IMR-90 (cell line): ENCODE results near the gene C22orf39. TPM values are rescaled to one million over a fixed set of nuclear protein-coding genes. Genes with fewer than 3 reads are reported as not detected.

ENCODE experiments used
- ATAC-seq: fragments of 200-7000 bp; cut with Tn5 transposase; 2 replicates; pipeline ENCODE4 v1.9.1; 2020; ENCODE audit warnings: low read depth, mild to moderate bottlenecking, moderate library complexity
- BruUV-seq: library from RNA; stranded (reverse); fragments of 400-500 nt; replicated peaks from 2 replicates; lab custom pipeline; 2021; lab: Mats Ljungman, UMichigan
- CTCF ChIA-PET: fragments of 300-600 bp; formaldehyde crosslinking; extraction: SDS; loops from one replicate; lab custom pipeline; 2021; ENCODE audit warnings: antibody characterized with exemption; lab: Yijun Ruan, JAX
- POLR2A ChIA-PET: fragments of 300-600 bp; sonication (Branson Sonifier 250); formaldehyde crosslinking; loops from one replicate; lab custom pipeline; 2022; ENCODE audit warnings: antibody characterized with exemption; ENCODE audit not compliant: unreplicated experiment; lab: Charles Lee
- DNase-seq: peaks from one replicate; pipeline ENCODE4 v3.0.0; 2013
- H2AFZ ChIP-seq: replicated peaks from 2 replicates; pipeline ENCODE3; 2013; ENCODE audit warnings: low read length, mild to moderate bottlenecking; ENCODE audit not compliant: poor library complexity
- H2AK5ac ChIP-seq: 2 replicates; pipeline ENCODE4 v1.6.1; 2013; ENCODE audit warnings: low read depth, low read length, inconsistent platforms
- H2AK9ac ChIP-seq: replicated peaks from 2 replicates; pipeline ENCODE3; 2013; ENCODE audit warnings: mild to moderate bottlenecking, low read depth, low read length, moderate library complexity; ENCODE audit not compliant: poor library complexity
- H2BK120ac ChIP-seq: 2 replicates; pipeline ENCODE4 v1.6.1; 2013; ENCODE audit warnings: low read depth, low read length, inconsistent platforms
- H2BK15ac ChIP-seq: 3 replicates; pipeline ENCODE4 v1.6.1; 2013; ENCODE audit warnings: low read depth, low read length, inconsistent platforms
- H2BK20ac ChIP-seq: 2 replicates; pipeline ENCODE4 v1.6.1; 2013; ENCODE audit warnings: low read depth, mild to moderate bottlenecking, inconsistent platforms, low read length, moderate library complexity
- H2BK5ac ChIP-seq: 2 replicates; pipeline ENCODE4 v1.6.1; 2013; ENCODE audit warnings: mild to moderate bottlenecking, low read depth, low read length, inconsistent platforms; ENCODE audit not compliant: poor library complexity, severe bottlenecking
- H3K14ac ChIP-seq: replicated peaks from 2 replicates; pipeline ENCODE4 v1.6.1; 2013; ENCODE audit warnings: low read depth, low read length, inconsistent platforms
- H3K18ac ChIP-seq: 2 replicates; pipeline ENCODE4 v1.6.1; 2013; ENCODE audit warnings: low read depth, low read length, control low read depth
- H3K23ac ChIP-seq: 2 replicates; pipeline ENCODE4 v1.6.1; 2013; ENCODE audit warnings: low read depth, low read length, inconsistent platforms
- H3K27ac ChIP-seq: 2 replicates; pipeline ENCODE4 v1.5.1; 2013; ENCODE audit warnings: mild to moderate bottlenecking, control low read depth, low read length; ENCODE audit not compliant: insufficient read depth
- H3K27me3 ChIP-seq: 2 replicates; pipeline ENCODE4 v1.6.1; 2013; ENCODE audit warnings: low read length; ENCODE audit not compliant: control insufficient read depth, insufficient read depth
- H3K36me3 ChIP-seq: 2 replicates; pipeline ENCODE4 v1.6.1; 2013; ENCODE audit warnings: low read length, mixed read lengths; ENCODE audit not compliant: control insufficient read depth, insufficient read depth
- H3K4ac ChIP-seq: 2 replicates; pipeline ENCODE4 v1.6.1; 2013; ENCODE audit warnings: low read depth, low read length, inconsistent platforms
- H3K4me1 ChIP-seq: 2 replicates; pipeline ENCODE4 v1.6.1; 2013; ENCODE audit warnings: low read length, mixed read lengths; ENCODE audit not compliant: control insufficient read depth, insufficient read depth
- H3K4me2 ChIP-seq: 2 replicates; pipeline ENCODE4 v1.6.1; 2013; ENCODE audit warnings: low read depth, mild to moderate bottlenecking, control low read depth, low read length, moderate library complexity
- H3K4me3 ChIP-seq: 2 replicates; pipeline ENCODE4 v1.5.1; 2013; ENCODE audit warnings: low read depth, mild to moderate bottlenecking, control low read depth, low read length, moderate library complexity; ENCODE audit not compliant: insufficient read depth
- H3K56ac ChIP-seq: 2 replicates; pipeline ENCODE4 v1.6.1; 2013; ENCODE audit warnings: low read length, inconsistent platforms; ENCODE audit not compliant: insufficient read depth; ENCODE audit errors: extremely low read depth
- H3K79me1 ChIP-seq, 2 experiments: 2 replicates each; pipeline ENCODE4 v1.6.1; 2013; ENCODE audit warnings: low read length in 2 of 2, inconsistent platforms in 1 of 2, low read depth in 1 of 2
- H3K9ac ChIP-seq: 2 replicates; pipeline ENCODE4 v1.6.1; 2013; ENCODE audit warnings: low read depth, low read length, control low read depth
- H3K9me1 ChIP-seq: 2 replicates; pipeline ENCODE4 v1.6.1; 2013; ENCODE audit warnings: low read length, inconsistent platforms; ENCODE audit not compliant: insufficient read depth
- H3K9me3 ChIP-seq: 2 replicates; pipeline ENCODE4 v1.6.1; 2013; ENCODE audit warnings: low read length; ENCODE audit not compliant: control insufficient read depth, insufficient read depth
- H4K20me1 ChIP-seq: 2 replicates; pipeline ENCODE4 v1.6.1; 2013; ENCODE audit warnings: low read length, inconsistent platforms; ENCODE audit not compliant: insufficient read depth
- H4K5ac ChIP-seq: 2 replicates; pipeline ENCODE4 v1.6.1; 2013; ENCODE audit warnings: mild to moderate bottlenecking, low read depth, low read length, control low read depth
- H4K8ac ChIP-seq, 2 experiments: 2 replicates each; pipeline ENCODE4 v1.6.1; 2013; ENCODE audit warnings: low read depth in 2 of 2, low read length in 2 of 2, control low read depth in 1 of 2, inconsistent platforms in 1 of 2
- H4K91ac ChIP-seq: 2 replicates; pipeline ENCODE4 v1.6.1; 2013; ENCODE audit warnings: low read depth, low read length, inconsistent platforms; ENCODE audit not compliant: insufficient read depth
- BHLHE40 ChIP-seq: fragments of 150-350 bp; IDR thresholded peaks from 2 replicates; pipeline ENCODE4 v1.6.1; 2016; ENCODE audit warnings: mild to moderate bottlenecking, low read depth, low read length
- CEBPB ChIP-seq: IDR thresholded peaks from 2 replicates; pipeline ENCODE4 v1.6.1; 2012; ENCODE audit warnings: low read depth, low read length, improper control_type of control experiment
- CHD1 ChIP-seq: IDR thresholded peaks from 2 replicates; pipeline ENCODE4 v1.6.1; 2012; ENCODE audit warnings: low read depth, low read length, improper control_type of control experiment
- FOS ChIP-seq: fragments of 150-350 bp; IDR thresholded peaks from 2 replicates; pipeline ENCODE4 v1.6.1; 2016; ENCODE audit warnings: low read depth, low read length
- MAFK ChIP-seq: IDR thresholded peaks from 2 replicates; pipeline ENCODE4 v1.6.1; 2012; ENCODE audit warnings: low read depth, low read length, improper control_type of control experiment
- MAZ ChIP-seq: IDR thresholded peaks from 2 replicates; pipeline ENCODE4 v1.6.1; 2012; ENCODE audit warnings: low read depth, mild to moderate bottlenecking, low read length, improper control_type of control experiment, moderate library complexity, borderline replicate concordance
- MXI1 ChIP-seq: IDR thresholded peaks from 2 replicates; pipeline ENCODE4 v1.6.1; 2012; ENCODE audit warnings: low read depth, mild to moderate bottlenecking, low read length, moderate library complexity, borderline replicate concordance
- NFE2L2 ChIP-seq: fragments of 150-350 bp; IDR thresholded peaks from 2 replicates; pipeline ENCODE4 v1.6.1; 2016; ENCODE audit warnings: low read depth, mild to moderate bottlenecking, low read length
- POLR2A ChIP-seq: IDR thresholded peaks from 2 replicates; pipeline ENCODE4 v1.6.1; 2012; ENCODE audit warnings: mild to moderate bottlenecking, low read depth, low read length
- RAD21 ChIP-seq: IDR thresholded peaks from 2 replicates; pipeline ENCODE4 v1.6.1; 2012; ENCODE audit warnings: low read length, improper control_type of control experiment
- RCOR1 ChIP-seq: IDR thresholded peaks from 2 replicates; pipeline ENCODE4 v1.6.1; 2012; ENCODE audit warnings: mild to moderate bottlenecking, low read length, improper control_type of control experiment; ENCODE audit not compliant: insufficient replicate concordance
- RFX5 ChIP-seq: IDR thresholded peaks from 2 replicates; pipeline ENCODE4 v1.8.0; 2012; ENCODE audit warnings: low read depth, mild to moderate bottlenecking, low read length, moderate library complexity
- SMC3 ChIP-seq: fragments of 150-350 bp; IDR thresholded peaks from 2 replicates; pipeline ENCODE4 v1.6.1; 2016; ENCODE audit warnings: low read depth, mild to moderate bottlenecking, antibody characterized with exemption, low read length, moderate library complexity
- WGBS, 2 experiments: methylation state at CpG; one replicate each; pipeline versions ENCODE4 v1.1.5 to v1.1.7; 2013; ENCODE audit warnings: missing lambda C conversion rate in 2 of 2; ENCODE audit not compliant: insufficient read length in 1 of 2; ENCODE audit errors: extremely low coverage in 2 of 2; 5-methylcytosine and 5-hydroxymethylcytosine counted together
- dilution Hi-C: fragments of 300-500 bp; cut with HindIII; formaldehyde crosslinking; loops from one replicate; pipeline ENCODE4 v1.14.3; 2018; ENCODE audit warnings: low sequenced_read_pairs; ENCODE audit not compliant: unreplicated experiment
- in situ Hi-C: fragments of 300-500 bp; cut with MboI; formaldehyde crosslinking; loops from 3 replicates; pipeline ENCODE4 v1.14.3; 2019; ENCODE audit warnings: low sequenced_read_pairs, inconsistent platforms, mixed read lengths
- intact Hi-C: fragments of 100-400 bp; cut with micrococcal nuclease; formaldehyde crosslinking; loops from 2 replicates; pipeline ENCODE4 v1.10.0; 2022
- polyA plus RNA-seq, 3 experiments: library from polyadenylated mRNA; depleted of rRNA; stranded (reverse); fragments of >200 nt; gene quantifications; 2 replicates each; pipeline ENCODE4 v1.2.3, GENCODE V29; 2012; ENCODE audit warnings: low replicate concordance in 1 of 3
- total RNA-seq: library from RNA; depleted of rRNA; stranded (reverse); fragments of >200 nt; gene quantifications from 2 replicates; pipeline ENCODE4 v1.2.3, GENCODE V29; 2012
- TF ChIP-seq, protein P1 (sequence below): conservative IDR thresholded peaks from 2 replicates; pipeline ENCODE4 v1.5.1; 2012; ENCODE audit warnings: mild to moderate bottlenecking, low read depth, low read length, improper control_type of control experiment
- TF ChIP-seq, protein P2 (sequence below): fragments of 150-350 bp; IDR thresholded peaks from 2 replicates; pipeline ENCODE4 v1.6.1; 2017; ENCODE audit warnings: mild to moderate bottlenecking, antibody characterized with exemption, low read length, low read depth
- TF ChIP-seq, protein P3 (sequence below): fragments of 150-350 bp; IDR thresholded peaks from 2 replicates; pipeline ENCODE4 v1.6.1; 2016; ENCODE audit warnings: low read depth, mild to moderate bottlenecking, low read length, moderate library complexity, borderline replicate concordance

C22orf39 gene
- total and polyA plus RNA-seq, 2 of the 4 experiments (the other 2 are of a cell fraction), result 8.2 to 8.9 TPM

DNA sequence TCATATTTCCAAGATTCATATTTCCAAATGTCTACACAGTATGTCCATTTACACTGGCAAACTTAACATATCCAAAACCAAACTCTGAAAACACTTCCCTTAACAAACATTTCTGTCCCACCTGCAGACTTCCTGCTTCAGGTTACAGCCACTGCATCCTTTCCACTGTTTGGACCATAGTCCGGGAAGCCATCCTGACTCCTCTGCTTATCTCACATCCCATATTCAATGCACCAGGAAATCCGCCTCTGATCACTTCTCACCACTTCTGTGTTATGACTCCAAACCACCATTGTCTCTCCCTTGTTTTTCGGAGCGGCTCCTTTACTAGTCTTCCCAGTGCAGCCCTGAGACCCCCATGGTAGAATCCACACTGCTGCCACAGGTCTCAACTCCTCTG is 46.0 kb downstream of the C22orf39 start:
- 100% methylated on average over 4 of the region's 4 CpGs; no CpG with 5 or more reads in 1 of the 2 experiments for WGBS, 2 experiments
- dilution Hi-C loops, result no loop called here

More for the DNA sequence above, 46.0 kb downstream of the C22orf39 start:
- Histone ChIP-seq H3K23ac (no peak overlapping the region), H2BK15ac (no peak overlapping the region), H3K4me3 (no peak overlapping the region), H3K18ac (no peak overlapping the region), H4K8ac (no peak overlapping the region), H4K5ac (no peak overlapping the region), H3K27ac (no peak overlapping the region), H3K9me3 (no peaks in the 10 kb centered on the region), H3K4ac (no peak overlapping the region), H3K4me1 (no peaks in the 10 kb centered on the region), H3K4me2 (no peak overlapping the region), H3K79me1 (peaks cover 25 to 33% of the 10 kb centered on the region in 2 experiments), H4K91ac (no peak overlapping the region), H3K27me3 (no peaks in the 10 kb centered on the region), H3K9ac (no peak overlapping the region), H2AFZ (no peak overlapping the region), H3K14ac (no peak overlapping the region), H3K56ac (no peak overlapping the region), H3K9me1 (peaks cover 13% of the 10 kb centered on the region), H2AK5ac (no peak overlapping the region), H2BK5ac (no peak overlapping the region), H2BK120ac (no peak overlapping the region), H3K36me3 (peaks cover 46% of the 10 kb centered on the region), H2BK20ac (no peak overlapping the region), H2AK9ac (no peak overlapping the region), H4K20me1 (peaks cover 2% of the 10 kb centered on the region; the same call in 1 of the 2 replicates)
- ChIA-PET CTCF (no interaction called here), POLR2A (no interaction called here)
- intact Hi-C loops, result no loop called here
- DNase-seq, result no peak
- in situ Hi-C loops, result no loop called here
- BruUV-seq, result no TSS peak
- TF ChIP-seq CHD1, result no peak
- TF ChIP-seq, protein P1, sequence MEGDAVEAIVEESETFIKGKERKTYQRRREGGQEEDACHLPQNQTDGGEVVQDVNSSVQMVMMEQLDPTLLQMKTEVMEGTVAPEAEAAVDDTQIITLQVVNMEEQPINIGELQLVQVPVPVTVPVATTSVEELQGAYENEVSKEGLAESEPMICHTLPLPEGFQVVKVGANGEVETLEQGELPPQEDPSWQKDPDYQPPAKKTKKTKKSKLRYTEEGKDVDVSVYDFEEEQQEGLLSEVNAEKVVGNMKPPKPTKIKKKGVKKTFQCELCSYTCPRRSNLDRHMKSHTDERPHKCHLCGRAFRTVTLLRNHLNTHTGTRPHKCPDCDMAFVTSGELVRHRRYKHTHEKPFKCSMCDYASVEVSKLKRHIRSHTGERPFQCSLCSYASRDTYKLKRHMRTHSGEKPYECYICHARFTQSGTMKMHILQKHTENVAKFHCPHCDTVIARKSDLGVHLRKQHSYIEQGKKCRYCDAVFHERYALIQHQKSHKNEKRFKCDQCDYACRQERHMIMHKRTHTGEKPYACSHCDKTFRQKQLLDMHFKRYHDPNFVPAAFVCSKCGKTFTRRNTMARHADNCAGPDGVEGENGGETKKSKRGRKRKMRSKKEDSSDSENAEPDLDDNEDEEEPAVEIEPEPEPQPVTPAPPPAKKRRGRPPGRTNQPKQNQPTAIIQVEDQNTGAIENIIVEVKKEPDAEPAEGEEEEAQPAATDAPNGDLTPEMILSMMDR, result no peak
- no peak for TF ChIP-seq NFE2L2
- no peak for TF ChIP-seq RCOR1
- TF ChIP-seq SMC3, result no peak
- no peak for TF ChIP-seq CEBPB
- no peak for TF ChIP-seq MXI1
- TF ChIP-seq BHLHE40, result no peak
- TF ChIP-seq RAD21, result no peak
- TF ChIP-seq FOS, result no peak
- TF ChIP-seq, protein P2, sequence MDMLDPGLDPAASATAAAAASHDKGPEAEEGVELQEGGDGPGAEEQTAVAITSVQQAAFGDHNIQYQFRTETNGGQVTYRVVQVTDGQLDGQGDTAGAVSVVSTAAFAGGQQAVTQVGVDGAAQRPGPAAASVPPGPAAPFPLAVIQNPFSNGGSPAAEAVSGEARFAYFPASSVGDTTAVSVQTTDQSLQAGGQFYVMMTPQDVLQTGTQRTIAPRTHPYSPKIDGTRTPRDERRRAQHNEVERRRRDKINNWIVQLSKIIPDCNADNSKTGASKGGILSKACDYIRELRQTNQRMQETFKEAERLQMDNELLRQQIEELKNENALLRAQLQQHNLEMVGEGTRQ, result no peak
- no peak for TF ChIP-seq MAZ
- TF ChIP-seq RFX5, result no peak
- TF ChIP-seq, protein P3, sequence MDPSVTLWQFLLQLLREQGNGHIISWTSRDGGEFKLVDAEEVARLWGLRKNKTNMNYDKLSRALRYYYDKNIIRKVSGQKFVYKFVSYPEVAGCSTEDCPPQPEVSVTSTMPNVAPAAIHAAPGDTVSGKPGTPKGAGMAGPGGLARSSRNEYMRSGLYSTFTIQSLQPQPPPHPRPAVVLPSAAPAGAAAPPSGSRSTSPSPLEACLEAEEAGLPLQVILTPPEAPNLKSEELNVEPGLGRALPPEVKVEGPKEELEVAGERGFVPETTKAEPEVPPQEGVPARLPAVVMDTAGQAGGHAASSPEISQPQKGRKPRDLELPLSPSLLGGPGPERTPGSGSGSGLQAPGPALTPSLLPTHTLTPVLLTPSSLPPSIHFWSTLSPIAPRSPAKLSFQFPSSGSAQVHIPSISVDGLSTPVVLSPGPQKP, result no peak
- TF ChIP-seq MAFK, result no peak
- no peak for TF ChIP-seq POLR2A
- ATAC-seq, result no peak
